Measurements from ENCODE around the gene LMBRD2.

Gene LMBRD2

GRCh38 chr5:36055984-36056383 is 95.7 kb downstream of the LMBRD2 start:
- no peak for TF ChIP-seq CTCF (conservative IDR thresholded peaks at IDR 0.05; ENCODE audit: control insufficient read depth, insufficient read depth, low read depth, low read length)
- no peak overlapping the region for H3K4me3 ChIP-seq (ENCODE audit: control insufficient read depth, low read depth, low read length)
- no peak for DNase-seq (ENCODE audit: low read depth)

GRCh38 chr5:36054647-36055046 is 97.0 kb downstream of the LMBRD2 start:
- H3K4me3 ChIP-seq (ENCODE audit: control insufficient read depth, low read depth, low read length): no peak overlapping the region
- DNase-seq (ENCODE audit: low read depth): no peak
- TF ChIP-seq CTCF (conservative IDR thresholded peaks at IDR 0.05; ENCODE audit: control insufficient read depth, insufficient read depth, low read depth, low read length): no peak

- no peak for TF ChIP-seq CTCF (conservative IDR thresholded peaks at IDR 0.05; ENCODE audit: control insufficient read depth, insufficient read depth, low read depth, low read length)
- DNase-seq (ENCODE audit: low read depth): no peak
- no peak overlapping the region for H3K4me3 ChIP-seq (ENCODE audit: control insufficient read depth, low read depth, low read length)
Measured at GRCh38 chr5:36052538-36052937, 99.1 kb downstream of the LMBRD2 start.

GRCh38 chr5:36049949-36050348 is 101.7 kb downstream of the LMBRD2 start:
- TF ChIP-seq CTCF (conservative IDR thresholded peaks at IDR 0.05; ENCODE audit: control insufficient read depth, insufficient read depth, low read depth, low read length): no peak
- no peak overlapping the region for H3K4me3 ChIP-seq (ENCODE audit: control insufficient read depth, low read depth, low read length)
- DNase-seq (ENCODE audit: low read depth): no peak
